Colonic mucosa (tissue), 4 donors: ENCODE data around the gene FBXO7. TPM values are rescaled to one million over a fixed set of nuclear protein-coding genes. Genes with fewer than 3 reads are reported as not detected.

ENCODE experiments used
- DNase-seq: peaks from one replicate; pipeline ENCODE4 v3.0.0-alpha.2; 2020
- H3K27ac ChIP-seq: fragments of 200-600 bp; one replicate; pipeline ENCODE4 v1.8.0; 2021
- H3K27me3 ChIP-seq: fragments of 200-600 bp; one replicate; pipeline ENCODE4 v1.8.0; 2021
- H3K36me3 ChIP-seq: fragments of 200-600 bp; one replicate; pipeline ENCODE4 v1.8.0; 2021
- H3K4me1 ChIP-seq: fragments of 200-600 bp; one replicate; pipeline ENCODE4 v1.8.0; 2021; ENCODE audit warnings: mild to moderate bottlenecking
- H3K4me3 ChIP-seq: fragments of 200-600 bp; one replicate; pipeline ENCODE4 v1.8.0; 2021
- H3K9ac ChIP-seq, 2 donors: one replicate each; pipeline ENCODE4 v1.7.0; 2013; ENCODE audit warnings: control low read depth in 2 of 2, low read depth in 2 of 2, low read length in 2 of 2
- H3K9me3 ChIP-seq: fragments of 200-600 bp; one replicate; pipeline ENCODE4 v1.8.0; 2021
- CTCF ChIP-seq: fragments of 200-600 bp; IDR thresholded peaks from one replicate; pipeline ENCODE4 v1.8.0; 2022; ENCODE audit warnings: antibody characterized with exemption, mild to moderate bottlenecking
- intact Hi-C: fragments of 100-400 bp; cut with DNase I; formaldehyde crosslinking; loops from one replicate; pipeline ENCODE4 v1.14.1; 2022
- total RNA-seq, 2 donors: library from RNA; stranded (reverse); fragmentation: NEBNext Ultra II Directional in 1 of 2; extraction: Animal tissue kit (Norgen Biotek cat#: 25700) in 1 of 2; gene quantifications; one replicate each; pipeline ENCODE4 v1.2.1, GENCODE V29; 2021
- donor health status: healthy.
- donor health status: DM: no; HTN: no; CAD: no.
- donor health status: DM: no; HTN: no; CAD: no.

FBXO7 gene
- total RNA-seq = 10 to 100 TPM; 62.1 to 81.1 TPM

- peak within 1 kb of the TSS; percentile 97 for H3K27ac ChIP-seq
- H3K9ac ChIP-seq = peak within 1 kb of the TSS; percentile 88 to 98
- intact Hi-C loops = loop anchor here (5.0 to 10.0 kb wide), 2 partner anchors 63 to 500 kb away; partner anchors contain the start of gene RTCB
- TF ChIP-seq CTCF = no peak
- H3K4me3 ChIP-seq = peak within 1 kb of the TSS; percentile 72
- no peaks in the 10 kb centered on the region for H3K27me3 ChIP-seq
- H3K36me3 ChIP-seq = no peaks in the 10 kb centered on the region
- DNase-seq = peak; percentile 92
- no peaks in the 10 kb centered on the region for H3K9me3 ChIP-seq
- H3K4me1 ChIP-seq = peaks cover 6% of the 10 kb centered on the region
Measured at GRCh38 chr22:32474635-32475467, at the start of gene FBXO7. Gene FBXO7, plus strand, starts transcription at chr22:32474811. Its CDS starts 192 bp downstream, at chr22:32475003.

GRCh38 chr22:32426881-32427280 lies 47.7 kb upstream of the FBXO7 start:
- TF ChIP-seq CTCF = no peak
- intact Hi-C loops = no loop called here
- H3K36me3 ChIP-seq = no peaks in the 10 kb centered on the region
- no peak overlapping the region for H3K9ac ChIP-seq
- no peak overlapping the region for H3K4me3 ChIP-seq
- H3K9me3 ChIP-seq = no peaks in the 10 kb centered on the region
- H3K27me3 ChIP-seq = no peaks in the 10 kb centered on the region
- H3K4me1 ChIP-seq = no peaks in the 10 kb centered on the region
- no peak for DNase-seq
- no peak overlapping the region for H3K27ac ChIP-seq

- no peaks in the 10 kb centered on the region for H3K9me3 ChIP-seq
- no peak overlapping the region for H3K9ac ChIP-seq
- intact Hi-C loops = no loop called here
- no peak for DNase-seq
- H3K27me3 ChIP-seq = no peaks in the 10 kb centered on the region
- no peak overlapping the region for H3K4me3 ChIP-seq
- no peak overlapping the region for H3K27ac ChIP-seq
- H3K36me3 ChIP-seq = no peaks in the 10 kb centered on the region
- no peak for TF ChIP-seq CTCF
- no peaks in the 10 kb centered on the region for H3K4me1 ChIP-seq
Measured at GRCh38 chr22:32430352-32430751, 44.3 kb upstream of the FBXO7 start.

- intact Hi-C loops = no loop called here
- Histone ChIP-seq H3K36me3 (no peaks in the 10 kb centered on the region), H3K9me3 (no peaks in the 10 kb centered on the region), H3K27ac (no peak overlapping the region), H3K4me1 (no peaks in the 10 kb centered on the region), H3K27me3 (no peaks in the 10 kb centered on the region), H3K4me3 (no peak overlapping the region), H3K9ac (no peak overlapping the region)
- no peak for TF ChIP-seq CTCF
- no peak for DNase-seq
Measured at GRCh38 chr22:32444068-32444467, 30.5 kb upstream of the FBXO7 start.

GRCh38 chr22:32446321-32446720 lies 28.3 kb upstream of the FBXO7 start:
- Histone ChIP-seq H3K4me1 (no peaks in the 10 kb centered on the region), H3K27me3 (no peaks in the 10 kb centered on the region), H3K27ac (no peak overlapping the region), H3K36me3 (no peaks in the 10 kb centered on the region), H3K9me3 (no peaks in the 10 kb centered on the region), H3K4me3 (no peak overlapping the region), H3K9ac (no peak overlapping the region)
- intact Hi-C loops = no loop called here
- DNase-seq = no peak
- TF ChIP-seq CTCF = no peak
